Smooth muscle cell (in vitro differentiated cells): ENCODE results near the gene CNOT6. TPM values are rescaled to one million over a fixed set of nuclear protein-coding genes. Genes with fewer than 3 reads are reported as not detected.

Source experiments
- DNase-seq: peaks from one replicate; lab custom pipeline; 2025; ENCODE audit not compliant: unreplicated experiment; lab: John Stamatoyannopoulos, UW
- H2AFZ ChIP-seq: fragments of 200-600 bp; sonication (generic); 2 replicates; pipeline ENCODE4 v1.6.0; 2016; ENCODE audit warnings: antibody characterized with exemption, low read depth, mild to moderate bottlenecking
- H3F3A ChIP-seq: fragments of 200-600 bp; sonication (generic); 2 replicates; pipeline ENCODE4 v1.6.0; 2017; ENCODE audit warnings: antibody characterized with exemption, low read depth
- H3K27ac ChIP-seq: fragments of 200-600 bp; sonication (generic); 2 replicates; pipeline ENCODE4 v1.5.1; 2016; ENCODE audit warnings: low read depth, mild to moderate bottlenecking
- H3K27me3 ChIP-seq: fragments of 200-600 bp; sonication (generic); 2 replicates; pipeline ENCODE4 v1.6.1; 2016; ENCODE audit warnings: low read depth, mild to moderate bottlenecking
- H3K36me3 ChIP-seq: fragments of 200-600 bp; sonication (generic); 2 replicates; pipeline ENCODE4 v1.5.1; 2016; ENCODE audit warnings: low read depth
- H3K4me1 ChIP-seq: fragments of 200-600 bp; sonication (generic); 2 replicates; pipeline ENCODE4 v1.5.1; 2016; ENCODE audit warnings: low read depth
- H3K4me2 ChIP-seq: fragments of 200-600 bp; sonication (generic); 2 replicates; pipeline ENCODE4 v1.6.0; 2016; ENCODE audit warnings: mild to moderate bottlenecking
- H3K4me3 ChIP-seq: fragments of 200-600 bp; sonication (generic); 2 replicates; pipeline ENCODE4 v1.5.1; 2016; ENCODE audit warnings: mild to moderate bottlenecking
- H3K79me2 ChIP-seq: fragments of 200-600 bp; sonication (generic); 2 replicates; pipeline ENCODE4 v1.6.0; 2016; ENCODE audit warnings: low read depth, mild to moderate bottlenecking
- H3K9ac ChIP-seq: fragments of 200-600 bp; sonication (generic); 2 replicates; pipeline ENCODE4 v1.6.0; 2016; ENCODE audit warnings: low read depth
- H3K9me3 ChIP-seq: fragments of 200-600 bp; sonication (generic); replicated peaks from 2 replicates; pipeline ENCODE4 v1.5.1; 2016; ENCODE audit warnings: low read depth
- H4K20me1 ChIP-seq: fragments of 200-600 bp; sonication (generic); 2 replicates; pipeline ENCODE4 v1.6.0; 2016; ENCODE audit warnings: low read depth
- CTCF ChIP-seq: fragments of 200-600 bp; sonication (generic); IDR thresholded peaks from 2 replicates; pipeline ENCODE4 v1.5.1; 2017; ENCODE audit warnings: borderline replicate concordance, mild to moderate bottlenecking, antibody characterized with exemption; ENCODE audit not compliant: insufficient read depth, poor library complexity, severe bottlenecking
- WGBS: methylation state at CpG from one replicate; pipeline ENCODE4 v1.1.7; 2016; ENCODE audit warnings: low lambda C conversion rate; 5-methylcytosine and 5-hydroxymethylcytosine counted together
- polyA plus RNA-seq: library from polyadenylated mRNA; unstranded; fragments of >200 nt; fragmentation: Nextera tagmentation; extraction: Ambion mirVana; gene quantifications from 2 replicates; pipeline ENCODE4 v1.2.1, GENCODE V29; 2016
- total RNA-seq: library from RNA; depleted of rRNA; stranded (reverse); fragments of >200 nt; gene quantifications from 2 replicates; pipeline ENCODE4 v1.2.3, GENCODE V29; 2014

Gene CNOT6
- total and polyA plus RNA-seq, 2 experiments from 2014 or later: 6.2 to 19.7 TPM

GRCh38 chr5:180533845-180534244 is 39.7 kb downstream of the CNOT6 start:
- H3K79me2 ChIP-seq: peaks cover 73% of the 10 kb centered on the region

GRCh38 chr5:180535573-180535972 is 41.4 kb downstream of the CNOT6 start:
- Histone ChIP-seq H3F3A (no peaks in the 10 kb centered on the region), H3K27me3 (no peaks in the 10 kb centered on the region), H4K20me1 (peaks cover 75% of the 10 kb centered on the region), H3K4me2 (no peak overlapping the region), H3K79me2 (peaks cover 75% of the 10 kb centered on the region), H3K4me1 (no peaks in the 10 kb centered on the region), H2AFZ (no peak overlapping the region), H3K36me3 (peaks cover 12% of the 10 kb centered on the region), H3K9ac (no peak overlapping the region), H3K9me3 (no peaks in the 10 kb centered on the region), H3K4me3 (no peak overlapping the region), H3K27ac (no peak overlapping the region)
- WGBS: 95% methylated on average over 4 of the region's 4 CpGs
- DNase-seq: no peak
- no peak for TF ChIP-seq CTCF

More at GRCh38 chr5:180533845-180534244, 39.7 kb downstream of the CNOT6 start:
- no peaks in the 10 kb centered on the region for H3K27me3 ChIP-seq
- no peak overlapping the region for H3K9ac ChIP-seq
- DNase-seq: no peak
- H3K4me1 ChIP-seq: no peaks in the 10 kb centered on the region
- no peak overlapping the region for H2AFZ ChIP-seq
- WGBS: 96% methylated on average over 1 of the region's 1 CpG
- no peak overlapping the region for H3K4me3 ChIP-seq
- no peak overlapping the region for H3K4me2 ChIP-seq
- H3F3A ChIP-seq: no peaks in the 10 kb centered on the region
- H4K20me1 ChIP-seq: peaks cover 74% of the 10 kb centered on the region
- TF ChIP-seq CTCF: no peak
- H3K36me3 ChIP-seq: peaks cover 18% of the 10 kb centered on the region
- no peak overlapping the region for H3K27ac ChIP-seq
- no peaks in the 10 kb centered on the region for H3K9me3 ChIP-seq

GRCh38 chr5:180540050-180540694 is 46.0 kb downstream of the CNOT6 start:
- no peak for DNase-seq
- Histone ChIP-seq H3K9ac (no peak overlapping the region), H3K9me3 (no peaks in the 10 kb centered on the region), H3K4me1 (no peaks in the 10 kb centered on the region), H3K79me2 (peaks cover 93% of the 10 kb centered on the region), H3K4me2 (no peak overlapping the region), H3K36me3 (peaks cover 6% of the 10 kb centered on the region), H2AFZ (no peak overlapping the region), H3K27me3 (no peaks in the 10 kb centered on the region), H3K4me3 (no peak overlapping the region), H4K20me1 (peaks cover 89% of the 10 kb centered on the region), H3F3A (no peaks in the 10 kb centered on the region), H3K27ac (no peak overlapping the region)
- 92% methylated on average over 6 of the region's 6 CpGs for WGBS
- no peak for TF ChIP-seq CTCF

- Histone ChIP-seq H3K27ac (no peak overlapping the region), H3K4me2 (no peak overlapping the region), H3K4me3 (no peak overlapping the region), H3K4me1 (no peaks in the 10 kb centered on the region), H2AFZ (no peak overlapping the region), H3K79me2 (peaks cover 95% of the 10 kb centered on the region), H3F3A (no peaks in the 10 kb centered on the region), H3K9ac (no peak overlapping the region), H3K9me3 (no peaks in the 10 kb centered on the region), H4K20me1 (peaks cover 89% of the 10 kb centered on the region), H3K27me3 (no peaks in the 10 kb centered on the region), H3K36me3 (peaks cover 2% of the 10 kb centered on the region)
- DNase-seq: no peak
- no peak for TF ChIP-seq CTCF
- 94% methylated on average over 9 of the region's 9 CpGs for WGBS
Measured at GRCh38 chr5:180541710-180542109, 47.5 kb downstream of the CNOT6 start.
